ENCODE data around the gene FLOT1.
A peak's percentile ranks its signal among the peaks of the same experiment; 100 is the strongest.

FLOT1 gene

GRCh38 chr6:30690403-30691207, 51.9 kb downstream of the FLOT1 start, which contains the start of gene NRM:
Gene NRM, minus strand, starts transcription at chr6:30690984. Its CDS starts 10 bp downstream, at chr6:30690974.
- Mint-ChIP-seq H3K36me3 (ENCODE audit: low read depth) (peaks cover 7% of the 10 kb centered on the region), H3K27ac (peak within 1 kb of the TSS; percentile 97), H3K4me1 (peaks cover 56% of the 10 kb centered on the region), H3K9me3 (no peaks in the 10 kb centered on the region), H3K4me3 (peak within 1 kb of the TSS; percentile 93), H3K27me3 (ENCODE audit: low read depth, poor library complexity) (no peaks in the 10 kb centered on the region)
- peak; percentile 90 for DNase-seq
- TF ChIP-seq CTCF (IDR thresholded peaks at IDR 0.05) = no peak

GRCh38 chr6:30689985-30690384, 52.5 kb downstream of the FLOT1 start:
- Mint-ChIP-seq H3K36me3 (ENCODE audit: low read depth) (peaks cover 10% of the 10 kb centered on the region), H3K27me3 (ENCODE audit: low read depth, poor library complexity) (no peaks in the 10 kb centered on the region), H3K4me1 (peaks cover 63% of the 10 kb centered on the region), H3K4me3 (peak overlapping the region; percentile 93), H3K27ac (peak overlapping the region; percentile 97), H3K9me3 (no peaks in the 10 kb centered on the region)
- DNase-seq = no peak
- no peak for TF ChIP-seq CTCF (IDR thresholded peaks at IDR 0.05)

GRCh38 chr6:30689022-30689865, 53.2 kb downstream of the FLOT1 start:
- Mint-ChIP-seq H3K9me3 (no peaks in the 10 kb centered on the region), H3K4me3 (peak overlapping the region; percentile 93), H3K36me3 (ENCODE audit: low read depth) (peaks cover 12% of the 10 kb centered on the region), H3K27me3 (ENCODE audit: low read depth, poor library complexity) (no peaks in the 10 kb centered on the region), H3K4me1 (peaks cover 68% of the 10 kb centered on the region), H3K27ac (no peak overlapping the region)
- TF ChIP-seq CTCF (IDR thresholded peaks at IDR 0.05) = no peak
- DNase-seq = no peak

DNA sequence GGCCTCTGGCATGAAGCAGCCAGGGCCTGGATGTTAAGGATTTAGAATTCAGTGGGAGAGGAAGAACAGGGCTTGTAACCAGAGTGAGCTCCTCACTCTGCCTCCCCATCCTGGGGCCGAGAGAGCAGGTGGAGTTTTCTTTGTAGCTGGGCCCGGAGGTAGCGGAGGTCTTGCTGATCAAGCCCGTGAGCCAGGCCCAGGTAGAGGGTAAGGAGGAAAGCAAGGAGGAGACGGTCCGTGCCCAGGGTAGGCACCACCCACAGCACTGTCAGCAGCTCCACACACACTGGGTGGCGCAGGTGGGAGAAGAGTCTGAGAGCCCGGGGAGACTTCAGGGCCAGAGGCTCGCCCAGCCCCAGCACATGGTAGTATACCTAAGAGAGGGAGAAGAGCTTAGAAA, 53.9 kb downstream of the FLOT1 start:
- DNase-seq = no peak
- no peak for TF ChIP-seq CTCF (IDR thresholded peaks at IDR 0.05)
- Mint-ChIP-seq H3K4me3 (peak overlapping the region; percentile 93), H3K27ac (no peak overlapping the region), H3K36me3 (ENCODE audit: low read depth) (peaks cover 12% of the 10 kb centered on the region), H3K27me3 (ENCODE audit: low read depth, poor library complexity) (no peaks in the 10 kb centered on the region), H3K4me1 (peaks cover 75% of the 10 kb centered on the region), H3K9me3 (no peaks in the 10 kb centered on the region)

DNA sequence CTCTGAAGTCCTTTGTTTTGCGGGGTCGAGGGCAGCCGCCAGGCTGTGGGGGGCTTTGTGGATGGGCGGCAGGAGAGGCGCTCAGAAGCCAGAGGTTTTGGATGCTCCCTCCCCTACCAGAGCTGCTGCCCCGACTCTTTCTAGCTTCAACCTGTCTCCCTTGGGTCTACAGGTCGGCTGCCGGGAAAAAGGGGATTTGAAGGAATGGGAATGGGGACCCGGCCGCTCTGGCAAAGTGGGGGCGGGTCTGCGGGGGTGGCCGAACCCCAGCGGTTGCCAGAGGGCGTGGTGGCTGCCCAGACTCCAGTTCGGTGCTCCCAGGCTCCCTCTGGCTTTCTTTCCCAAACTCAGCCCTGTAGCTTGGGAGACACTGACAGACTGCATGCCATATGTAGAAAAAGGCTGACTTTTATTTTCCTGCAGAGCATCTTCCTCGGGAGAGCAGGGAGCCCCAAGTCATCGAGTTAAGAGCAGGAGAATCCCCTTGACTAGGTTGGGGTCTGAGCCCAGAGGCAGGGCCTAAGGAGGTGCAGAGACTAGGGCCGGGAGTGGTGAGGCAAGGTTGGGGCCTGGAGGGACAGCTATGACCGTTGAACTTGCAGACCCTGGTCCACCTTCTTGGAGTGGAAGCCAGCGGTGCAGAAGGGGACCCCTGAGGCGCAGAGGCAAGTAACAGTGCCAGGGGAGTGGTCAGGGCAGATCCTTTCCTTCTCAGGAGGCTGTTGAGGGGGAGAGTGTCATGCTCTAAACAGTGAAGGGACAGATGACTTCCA, 54.6 kb downstream of the FLOT1 start:
- no peak for DNase-seq
- Mint-ChIP-seq H3K9me3 (no peaks in the 10 kb centered on the region), H3K36me3 (ENCODE audit: low read depth) (peaks cover 12% of the 10 kb centered on the region), H3K27ac (peak overlapping the region; percentile 95), H3K27me3 (ENCODE audit: low read depth, poor library complexity) (no peaks in the 10 kb centered on the region), H3K4me1 (peaks cover 82% of the 10 kb centered on the region), H3K4me3 (peak overlapping the region; percentile 93)
- no peak for TF ChIP-seq CTCF (IDR thresholded peaks at IDR 0.05)

Measured in nephron progenitor cell (in vitro differentiated cells).